GM12878 (cell line): ENCODE results near the gene MAIP1. TPM values are rescaled to one million over a fixed set of nuclear protein-coding genes. Genes with fewer than 3 reads are reported as not detected.

Experiments
- ATAC-seq: fragments of 200-7000 bp; cut with Tn5 transposase; 3 replicates; pipeline ENCODE4 v1.9.1; 2020; ENCODE audit warnings: mild to moderate bottlenecking, moderate library complexity
- BruUV-seq: library from RNA; stranded (reverse); fragments of 400-500 nt; replicated peaks from 2 replicates; lab custom pipeline; 2021; lab: Mats Ljungman, UMichigan
- CTCF ChIA-PET: fragments of 300-600 bp; sonication (Branson Sonifier 250); formaldehyde crosslinking; extraction: SDS; loops from one replicate; lab custom pipeline; 2021; ENCODE audit warnings: inconsistent platforms; lab: Yijun Ruan, JAX
- POLR2A ChIA-PET: fragments of 350-600 bp; formaldehyde crosslinking; extraction: SDS; loops from one replicate; lab custom pipeline; 2021; ENCODE audit warnings: inconsistent platforms; lab: Charles Lee
- RAD21 ChIA-PET: fragments of 300-600 bp; sonication (Branson Sonifier 250); formaldehyde crosslinking; loops from one replicate; lab custom pipeline; 2023; ENCODE audit warnings: antibody characterized with exemption; ENCODE audit not compliant: unreplicated experiment; lab: Charles Lee
- SMC1A ChIA-PET: fragments of 300-600 bp; sonication (Branson Sonifier 250); formaldehyde crosslinking; loops from one replicate; lab custom pipeline; 2023; ENCODE audit not compliant: unreplicated experiment, uncharacterized antibody; lab: Charles Lee
- DNase-seq: peaks from one replicate; pipeline ENCODE4 v3.0.0-alpha.2; 2011; ENCODE audit warnings: low read depth, low spot score
- FAIRE-seq: peaks from 3 replicates; lab custom pipeline; 2011; peaks lifted over from hg19 to GRCh38; lab: Jason Lieb, UNC
- H2AFZ ChIP-seq: 2 replicates; pipeline ENCODE4 v1.6.0; 2011; ENCODE audit warnings: low read depth, low read length, control low read depth; ENCODE audit not compliant: control insufficient read depth
- H3K27ac ChIP-seq: 2 replicates; pipeline ENCODE4 v1.5.1; 2011; ENCODE audit warnings: control low read depth; ENCODE audit not compliant: control insufficient read depth, insufficient read depth
- H3K27me3 ChIP-seq, 2 experiments: replicated peaks in 1 of 2; 2 replicates each; pipeline versions ENCODE4 v1.6.0 to v1.6.1; 2011; ENCODE audit warnings: low read length in 1 of 2; ENCODE audit not compliant: control insufficient read depth in 2 of 2, insufficient read depth in 2 of 2
- H3K36me3 ChIP-seq, 2 experiments: 2 replicates each; pipeline ENCODE4 v1.5.1; 2011; ENCODE audit warnings: low read length in 1 of 2; ENCODE audit not compliant: control insufficient read depth in 2 of 2, insufficient read depth in 2 of 2
- H3K4me1 ChIP-seq: 2 replicates; pipeline ENCODE4 v1.6.1; 2011; ENCODE audit warnings: mild to moderate bottlenecking, low read length, moderate library complexity, mixed read lengths; ENCODE audit not compliant: control insufficient read depth, insufficient read depth
- H3K4me2 ChIP-seq: 2 replicates; pipeline ENCODE4 v1.6.0; 2011; ENCODE audit warnings: control low read depth; ENCODE audit not compliant: control insufficient read depth, insufficient read depth
- H3K4me3 ChIP-seq: fragments of 200-600 bp; sonication (generic); 2 replicates; pipeline ENCODE4 v1.5.1; 2016
- H3K79me2 ChIP-seq: 2 replicates; pipeline ENCODE4 v1.6.0; 2011; ENCODE audit warnings: low read length; ENCODE audit not compliant: control insufficient read depth, insufficient read depth
- H3K9ac ChIP-seq: 2 replicates; pipeline ENCODE4 v1.8.0; 2011; ENCODE audit warnings: low read length, control low read depth, mixed read lengths; ENCODE audit not compliant: control insufficient read depth, insufficient read depth
- H3K9me3 ChIP-seq: replicated peaks from 3 replicates; pipeline ENCODE4 v1.5.1; 2011; ENCODE audit warnings: mild to moderate bottlenecking, low read length; ENCODE audit not compliant: control insufficient read depth, insufficient read depth
- H4K20me1 ChIP-seq: 2 replicates; pipeline ENCODE4 v1.6.0; 2011; ENCODE audit not compliant: control insufficient read depth, insufficient read depth
- CBX5 ChIP-seq: sonication (generic); IDR thresholded peaks from 2 replicates; pipeline ENCODE4 v1.6.1; 2016; ENCODE audit warnings: low read depth, moderate library complexity, mild to moderate bottlenecking, inconsistent platforms
- KLF5 ChIP-seq: fragments of 450-650 bp; IDR thresholded peaks from 2 replicates; pipeline ENCODE4 v1.6.1; 2014; ENCODE audit warnings: mild to moderate bottlenecking; ENCODE audit not compliant: partially characterized antibody
- MLLT1 ChIP-seq: fragments of 450-650 bp; IDR thresholded peaks from 2 replicates; pipeline ENCODE4 v1.6.1; 2016; ENCODE audit warnings: mild to moderate bottlenecking
- NKRF ChIP-seq: fragments of 450-650 bp; conservative IDR thresholded peaks from 2 replicates; pipeline ENCODE4 v1.6.1; 2017; ENCODE audit warnings: mild to moderate bottlenecking, moderate library complexity
- NR2C2 ChIP-seq: IDR thresholded peaks from 2 replicates; pipeline ENCODE4 v1.6.1; 2011; ENCODE audit warnings: borderline replicate concordance, low read depth; ENCODE audit not compliant: control insufficient read depth, insufficient read length
- PAX5 ChIP-seq: IDR thresholded peaks from 2 replicates; pipeline ENCODE4 v1.6.1; 2011; ENCODE audit warnings: low read depth, low read length, borderline replicate concordance
- PAX8 ChIP-seq: fragments of 450-650 bp; IDR thresholded peaks from 2 replicates; pipeline ENCODE4 v1.6.1; 2017; ENCODE audit warnings: mild to moderate bottlenecking, moderate library complexity
- SREBF1 ChIP-seq: IDR thresholded peaks from 2 replicates; pipeline ENCODE4 v1.6.1; 2012; ENCODE audit warnings: mild to moderate bottlenecking, low read length
- STAT1 ChIP-seq: fragments of 450-650 bp; conservative IDR thresholded peaks from 2 replicates; pipeline ENCODE4 v1.6.1; 2014; ENCODE audit warnings: antibody characterized with exemption, mild to moderate bottlenecking
- TCF12 ChIP-seq: IDR thresholded peaks from 2 replicates; pipeline ENCODE4 v1.6.1; 2011; ENCODE audit warnings: low read depth, mild to moderate bottlenecking, low read length
- ZNF217 ChIP-seq: fragments of 450-650 bp; IDR thresholded peaks from 2 replicates; pipeline ENCODE4 v1.6.1; 2017; ENCODE audit warnings: antibody characterized with exemption, mild to moderate bottlenecking
- in situ Hi-C: fragments of 300-500 bp; cut with MboI; formaldehyde crosslinking; loops from 9 replicates; pipeline ENCODE4 v1.14.3; 2018; ENCODE audit warnings: mixed read lengths
- intact Hi-C: fragments of 100-400 bp; cut with micrococcal nuclease; formaldehyde crosslinking; loops from one replicate; pipeline ENCODE4 v1.14.2; 2022; ENCODE audit not compliant: unreplicated experiment
- polyA plus RNA-seq, 11 experiments: library from polyadenylated mRNA; depleted of rRNA in 4 of 11; unstranded in 6 of 11; stranded (reverse) in 5 of 11; fragments of >200 nt; fragmentation: Nextera tagmentation in 4 of 11; fragmentation: Illumina TruSeq in 1 of 11; extraction: Ambion mirVana in 4 of 11; extraction: Trizol in 1 of 11; gene quantifications; 1 replicate in 1 of 11; 2 replicates in 10 of 11; pipeline versions ENCODE4 v1.2.1 to v1.2.3, GENCODE V29; 2011 to 2016; ENCODE audit warnings: inconsistent platforms in 2 of 11, missing spikeins in 2 of 11, low read depth in 1 of 11
- total RNA-seq, 4 experiments: library from RNA; depleted of rRNA in 3 of 4; stranded (reverse); fragments of >200 nt in 3 of 4; fragmentation: Illumina TruSeq in 1 of 4; extraction: Trizol in 1 of 4; gene quantifications; 2 replicates each; pipeline versions ENCODE4 v1.2.1 to v1.2.3, GENCODE V29; 2013 to 2021
- TF ChIP-seq, protein P1 (sequence below): fragments of 150-350 bp; IDR thresholded peaks from 2 replicates; pipeline ENCODE4 v1.6.1; 2016; ENCODE audit warnings: low read depth, low read length
- TF ChIP-seq, protein P2 (sequence below): fragments of 450-650 bp; IDR thresholded peaks from 2 replicates; pipeline ENCODE4 v1.6.1; 2017; ENCODE audit warnings: mild to moderate bottlenecking
- TF ChIP-seq, protein P3 (sequence below): fragments of 450-650 bp; IDR thresholded peaks from 2 replicates; pipeline ENCODE4 v1.6.1; 2017; ENCODE audit warnings: borderline replicate concordance

Gene MAIP1
- total and polyA plus RNA-seq, 10 of the 15 experiments (the other 5 are each of a cell fraction or from before 2014, with no cell fraction given): 5.4 to 41.4 (median 25.4) TPM

GRCh38 chr2:199946836-199947235 is 8.5 kb upstream of the MAIP1 start:
- Histone ChIP-seq H3K4me2 (no peak overlapping the region), H3K36me3 (peaks cover 0 to 5% of the 10 kb centered on the region in 2 experiments; a peak in 3 of 4 replicates), H3K4me1 (no peaks in the 10 kb centered on the region), H3K9ac (no peak overlapping the region), H2AFZ (no peak overlapping the region), H3K79me2 (peaks cover 8% of the 10 kb centered on the region), H3K9me3 (no peaks in the 10 kb centered on the region), H4K20me1 (no peaks in the 10 kb centered on the region), H3K4me3 (no peak overlapping the region), H3K27ac (no peak overlapping the region), H3K27me3 (no peaks in the 10 kb centered on the region)
- ChIA-PET CTCF (interaction anchor here (1.4 kb wide), 1 partner anchor 537 kb away, joined by 9 read pairs; no protein-coding TSS in a partner anchor), POLR2A (no interaction called here), RAD21 (interaction anchor here (1.0 kb wide), 1 partner anchor 16 kb away, joined by 3 read pairs; no protein-coding TSS in a partner anchor), SMC1A (interaction anchor here (1.4 to 2.3 kb wide), 3 partner anchors 20 to 35 kb away, joined by 4 to 5 read pairs (median 5); no protein-coding TSS in a partner anchor)
- intact Hi-C loops (loop anchor here (10.0 kb wide), 1 partner anchor 242 kb away; no protein-coding TSS in a partner anchor), in situ Hi-C loops (no loop called here)
- BruUV-seq: no TSS peak
- ATAC-seq (no peak), FAIRE-seq (no peak), DNase-seq (no peak)
- TF ChIP-seq KLF5: no peak
- no peak for TF ChIP-seq CBX5
- TF ChIP-seq, protein P1, sequence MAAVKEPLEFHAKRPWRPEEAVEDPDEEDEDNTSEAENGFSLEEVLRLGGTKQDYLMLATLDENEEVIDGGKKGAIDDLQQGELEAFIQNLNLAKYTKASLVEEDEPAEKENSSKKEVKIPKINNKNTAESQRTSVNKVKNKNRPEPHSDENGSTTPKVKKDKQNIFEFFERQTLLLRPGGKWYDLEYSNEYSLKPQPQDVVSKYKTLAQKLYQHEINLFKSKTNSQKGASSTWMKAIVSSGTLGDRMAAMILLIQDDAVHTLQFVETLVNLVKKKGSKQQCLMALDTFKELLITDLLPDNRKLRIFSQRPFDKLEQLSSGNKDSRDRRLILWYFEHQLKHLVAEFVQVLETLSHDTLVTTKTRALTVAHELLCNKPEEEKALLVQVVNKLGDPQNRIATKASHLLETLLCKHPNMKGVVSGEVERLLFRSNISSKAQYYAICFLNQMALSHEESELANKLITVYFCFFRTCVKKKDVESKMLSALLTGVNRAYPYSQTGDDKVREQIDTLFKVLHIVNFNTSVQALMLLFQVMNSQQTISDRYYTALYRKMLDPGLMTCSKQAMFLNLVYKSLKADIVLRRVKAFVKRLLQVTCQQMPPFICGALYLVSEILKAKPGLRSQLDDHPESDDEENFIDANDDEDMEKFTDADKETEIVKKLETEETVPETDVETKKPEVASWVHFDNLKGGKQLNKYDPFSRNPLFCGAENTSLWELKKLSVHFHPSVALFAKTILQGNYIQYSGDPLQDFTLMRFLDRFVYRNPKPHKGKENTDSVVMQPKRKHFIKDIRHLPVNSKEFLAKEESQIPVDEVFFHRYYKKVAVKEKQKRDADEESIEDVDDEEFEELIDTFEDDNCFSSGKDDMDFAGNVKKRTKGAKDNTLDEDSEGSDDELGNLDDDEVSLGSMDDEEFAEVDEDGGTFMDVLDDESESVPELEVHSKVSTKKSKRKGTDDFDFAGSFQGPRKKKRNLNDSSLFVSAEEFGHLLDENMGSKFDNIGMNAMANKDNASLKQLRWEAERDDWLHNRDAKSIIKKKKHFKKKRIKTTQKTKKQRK: no peak
- TF ChIP-seq, protein P2, sequence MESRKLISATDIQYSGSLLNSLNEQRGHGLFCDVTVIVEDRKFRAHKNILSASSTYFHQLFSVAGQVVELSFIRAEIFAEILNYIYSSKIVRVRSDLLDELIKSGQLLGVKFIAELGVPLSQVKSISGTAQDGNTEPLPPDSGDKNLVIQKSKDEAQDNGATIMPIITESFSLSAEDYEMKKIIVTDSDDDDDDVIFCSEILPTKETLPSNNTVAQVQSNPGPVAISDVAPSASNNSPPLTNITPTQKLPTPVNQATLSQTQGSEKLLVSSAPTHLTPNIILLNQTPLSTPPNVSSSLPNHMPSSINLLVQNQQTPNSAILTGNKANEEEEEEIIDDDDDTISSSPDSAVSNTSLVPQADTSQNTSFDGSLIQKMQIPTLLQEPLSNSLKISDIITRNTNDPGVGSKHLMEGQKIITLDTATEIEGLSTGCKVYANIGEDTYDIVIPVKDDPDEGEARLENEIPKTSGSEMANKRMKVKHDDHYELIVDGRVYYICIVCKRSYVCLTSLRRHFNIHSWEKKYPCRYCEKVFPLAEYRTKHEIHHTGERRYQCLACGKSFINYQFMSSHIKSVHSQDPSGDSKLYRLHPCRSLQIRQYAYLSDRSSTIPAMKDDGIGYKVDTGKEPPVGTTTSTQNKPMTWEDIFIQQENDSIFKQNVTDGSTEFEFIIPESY: no peak
- no peak for TF ChIP-seq TCF12
- no peak for TF ChIP-seq PAX8
- TF ChIP-seq PAX5: no peak
- TF ChIP-seq SREBF1: no peak
- TF ChIP-seq, protein P3, sequence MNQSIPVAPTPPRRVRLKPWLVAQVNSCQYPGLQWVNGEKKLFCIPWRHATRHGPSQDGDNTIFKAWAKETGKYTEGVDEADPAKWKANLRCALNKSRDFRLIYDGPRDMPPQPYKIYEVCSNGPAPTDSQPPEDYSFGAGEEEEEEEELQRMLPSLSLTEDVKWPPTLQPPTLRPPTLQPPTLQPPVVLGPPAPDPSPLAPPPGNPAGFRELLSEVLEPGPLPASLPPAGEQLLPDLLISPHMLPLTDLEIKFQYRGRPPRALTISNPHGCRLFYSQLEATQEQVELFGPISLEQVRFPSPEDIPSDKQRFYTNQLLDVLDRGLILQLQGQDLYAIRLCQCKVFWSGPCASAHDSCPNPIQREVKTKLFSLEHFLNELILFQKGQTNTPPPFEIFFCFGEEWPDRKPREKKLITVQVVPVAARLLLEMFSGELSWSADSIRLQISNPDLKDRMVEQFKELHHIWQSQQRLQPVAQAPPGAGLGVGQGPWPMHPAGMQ: no peak
- TF ChIP-seq NKRF: no peak
- no peak for TF ChIP-seq STAT1
- no peak for TF ChIP-seq ZNF217
- TF ChIP-seq MLLT1: no peak
- TF ChIP-seq NR2C2: no peak
